ENCODE data around the gene EGR2. TPM values are rescaled to one million over a fixed set of nuclear protein-coding genes. Genes with fewer than 3 reads are reported as not detected.

EGR2 gene
- 0.14 and 0.46 TPM in 2 replicates for total RNA-seq

DNA sequence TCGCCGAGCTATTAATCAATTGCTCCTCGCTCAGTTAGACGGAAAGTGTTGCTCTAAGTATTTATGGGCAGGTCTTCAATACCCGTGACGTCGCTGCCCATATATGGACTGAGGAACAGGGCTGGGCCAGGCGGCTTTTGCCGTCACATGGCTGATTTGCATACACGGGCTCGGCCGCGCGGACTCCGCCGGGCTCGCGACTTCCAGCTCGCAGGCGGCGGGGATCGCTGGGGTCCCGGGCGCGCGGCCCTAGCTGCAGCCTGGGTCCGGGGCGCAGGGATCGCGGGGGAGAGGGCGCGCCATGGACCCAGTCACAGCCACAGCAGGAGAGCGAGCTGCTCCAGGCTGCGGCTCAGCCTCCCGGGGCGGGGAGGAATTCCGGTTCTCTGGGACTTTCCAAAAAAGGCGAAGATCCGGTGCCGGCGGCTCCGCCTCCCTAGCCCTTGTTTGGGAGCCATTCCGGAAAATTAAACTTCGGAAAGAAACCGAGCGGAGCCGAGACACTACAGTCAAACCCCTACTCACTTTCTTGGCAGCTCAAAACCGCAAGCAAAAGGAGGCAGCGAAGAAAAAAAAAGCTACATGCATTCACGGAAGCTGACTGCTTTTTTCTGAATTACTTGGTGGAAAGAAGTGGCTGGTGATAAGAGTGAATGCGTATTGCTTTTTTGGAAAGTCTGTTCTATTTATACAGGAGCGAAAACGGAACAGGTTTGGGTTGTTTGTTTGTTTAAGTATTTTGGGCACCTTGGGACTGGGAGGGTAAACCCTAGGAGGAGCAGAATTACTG, at the start of gene EGR2:
Gene EGR2 (minus strand): TSS at position 36 of the 790 bp plus-strand sequence. CDS start 337 bp downstream, outside the sequence.

DNA sequence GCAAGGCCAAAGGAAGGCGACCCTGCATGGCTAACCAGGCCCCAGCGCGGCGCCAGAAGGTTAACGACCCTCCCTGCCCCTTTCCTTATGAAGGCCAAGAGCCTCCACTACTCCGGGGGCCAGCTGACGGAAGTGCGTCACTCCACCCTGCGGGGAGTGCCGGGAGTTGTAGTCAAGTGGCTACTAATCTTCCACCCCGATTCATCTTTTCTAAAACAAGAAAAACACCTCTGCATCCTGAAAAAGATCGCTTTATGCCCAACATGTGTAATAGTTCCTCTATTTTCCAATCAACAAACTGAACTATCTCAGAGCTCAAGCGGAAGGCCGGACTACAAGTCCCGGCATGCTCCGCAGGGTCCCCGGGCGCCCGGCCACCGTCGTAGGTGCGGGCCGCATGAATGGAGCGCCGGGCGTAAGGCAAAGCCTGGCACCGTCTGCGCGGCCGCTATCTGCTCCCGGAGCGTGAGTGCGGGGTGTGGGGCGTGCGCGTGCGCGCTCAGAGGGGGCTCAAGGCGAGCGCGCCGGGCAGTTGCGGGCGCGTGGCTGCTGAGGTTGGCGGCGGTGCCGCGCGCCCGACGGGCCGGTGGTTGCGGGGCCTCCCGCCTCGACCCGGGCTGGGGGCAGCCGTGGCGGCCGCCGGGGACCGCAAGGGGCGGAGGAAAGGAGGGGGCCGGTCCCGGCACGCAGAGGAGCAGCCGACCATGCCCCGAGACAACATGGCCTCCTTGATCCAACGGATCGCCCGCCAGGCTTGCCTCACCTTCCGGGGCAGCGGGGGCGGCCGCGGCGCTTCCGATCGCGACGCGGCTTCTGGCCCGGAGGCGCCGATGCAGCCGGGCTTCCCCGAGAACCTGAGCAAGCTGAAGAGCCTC, 11.6 kb downstream of the EGR2 start, which contains the start of gene ADO:
Gene ADO (plus strand): TSS at position 365 of the 875 bp plus-strand sequence. CDS start 340 bp downstream, at position 705.

Other genes starting within 250 kb of the EGR2 start
- gene ADO, start 11.6 kb downstream of the EGR2 start, total RNA-seq, result 15.5 and 17.7 TPM in 2 replicates